Thyroid gland (tissue), 4 donors: ENCODE results near the gene PLEKHG3. TPM values are rescaled to one million over a fixed set of nuclear protein-coding genes. Genes with fewer than 3 reads are reported as not detected.

Experiments used
- DNase-seq, 2 donors: peaks; one replicate each; pipeline ENCODE4 v3.0.0-alpha.2; 2019
- H3K27ac ChIP-seq, 3 donors: fragments of 200-600 bp; sonication (generic); 1 replicate in 2 of 3; 2 replicates in 1 of 3; pipeline ENCODE4 v1.5.1; 2016 to 2019; ENCODE audit warnings: mild to moderate bottlenecking in 1 of 3, moderate library complexity in 1 of 3
- H3K27me3 ChIP-seq: fragments of 200-600 bp; sonication (generic); one replicate; pipeline ENCODE4 v1.5.1; 2019
- H3K36me3 ChIP-seq, 2 donors: fragments of 200-600 bp; sonication (generic); one replicate each; pipeline ENCODE4 v1.5.1; 2016 to 2019
- H3K4me1 ChIP-seq, 2 donors: fragments of 200-600 bp; sonication (generic); one replicate each; pipeline ENCODE4 v1.5.1; 2017 to 2019
- H3K4me3 ChIP-seq, 3 donors: fragments of 200-600 bp; sonication (generic); replicated peaks in 1 of 3; 1 replicate in 2 of 3; 2 replicates in 1 of 3; pipeline ENCODE4 v1.5.1; 2016; ENCODE audit warnings: mild to moderate bottlenecking in 1 of 3
- H3K9me3 ChIP-seq: fragments of 200-600 bp; sonication (generic); one replicate; pipeline ENCODE4 v1.5.1; 2017
- CTCF ChIP-seq, 6 experiments: fragments of 200-600 bp in 3 of 6; fragments of 450-650 bp in 3 of 6; sonication (generic) in 3 of 6; IDR thresholded peaks; one replicate each; pipeline ENCODE4 v1.5.1; 2016 to 2019; ENCODE audit warnings: antibody characterized with exemption in 6 of 6, mild to moderate bottlenecking in 2 of 6, inconsistent platforms in 1 of 6, moderate library complexity in 1 of 6
- POLR2A ChIP-seq, 2 donors: fragments of 450-650 bp; IDR thresholded peaks; one replicate each; pipeline ENCODE4 v1.6.1; 2017; ENCODE audit warnings: antibody characterized with exemption in 2 of 2, mild to moderate bottlenecking in 2 of 2, moderate library complexity in 1 of 2
- WGBS, 2 donors: methylation state at CpG; one replicate each; pipeline ENCODE4 v1.1.5; 2017; 5-methylcytosine and 5-hydroxymethylcytosine counted together
- intact Hi-C: fragments of 100-400 bp; cut with DNase I; formaldehyde crosslinking; loops from one replicate; pipeline ENCODE4 v1.15.1; 2023
- total RNA-seq, 4 donors: library from RNA; depleted of rRNA; stranded (reverse); fragments of >200 nt; gene quantifications; one replicate each; pipeline ENCODE4 v1.2.3, GENCODE V29; 2016

The PLEKHG3 gene
- total RNA-seq, 4 donors from 2014 or later, result 41.0 to 83.0 (median 54.6) TPM

- Histone ChIP-seq H3K36me3 (peaks cover 35 to 37% of the 10 kb centered on the region in 2 donors), H3K4me1 (peaks cover 20 to 28% of the 10 kb centered on the region in 2 donors), H3K4me3 (no peak overlapping the region), H3K27ac (no peak overlapping the region), H3K27me3 (no peaks in the 10 kb centered on the region), H3K9me3 (no peaks in the 10 kb centered on the region)
- intact Hi-C loops, result no loop called here
- DNase-seq, result no peak
- WGBS, 2 donors, result 96 to 98% methylated on average over 4 of the region's 4 CpGs
- TF ChIP-seq CTCF (IDR thresholded peaks at IDR 0.05) (no peak), POLR2A (IDR thresholded peaks at IDR 0.05) (no peak)
Observed at GRCh38 chr14:64732066-64732465, 27.8 kb downstream of the PLEKHG3 start.

- intact Hi-C loops, result no loop called here
- H3K9me3 ChIP-seq, result no peaks in the 10 kb centered on the region
- H3K4me1 ChIP-seq, result peaks cover 26 to 34% of the 10 kb centered on the region in 2 donors
- peaks cover 33 to 36% of the 10 kb centered on the region in 2 donors for H3K36me3 ChIP-seq
- no peak for DNase-seq
- H3K27ac ChIP-seq, result peak overlapping the region in 1 of 3 donors; percentile 13
- 94 to 100% methylated on average over 8 to 14 of the region's 14 CpGs for WGBS, 2 donors
- H3K27me3 ChIP-seq, result no peaks in the 10 kb centered on the region
- H3K4me3 ChIP-seq, result no peak overlapping the region
- TF ChIP-seq CTCF (IDR thresholded peaks at IDR 0.05), result no peak
- no peak for TF ChIP-seq POLR2A (IDR thresholded peaks at IDR 0.05)
Observed at GRCh38 chr14:64732536-64733120, 28.4 kb downstream of the PLEKHG3 start.

GRCh38 chr14:64733321-64733720, 29.1 kb downstream of the PLEKHG3 start:
- Histone ChIP-seq H3K4me1 (peaks cover 33 to 41% of the 10 kb centered on the region in 2 donors), H3K9me3 (no peaks in the 10 kb centered on the region), H3K36me3 (peaks cover 27 to 29% of the 10 kb centered on the region in 2 donors), H3K4me3 (no peak overlapping the region), H3K27ac (no peak overlapping the region), H3K27me3 (no peaks in the 10 kb centered on the region)
- TF ChIP-seq CTCF (IDR thresholded peaks at IDR 0.05) (no peak), POLR2A (IDR thresholded peaks at IDR 0.05) (no peak)
- DNase-seq, result no peak
- intact Hi-C loops, result no loop called here
- WGBS, 2 donors, result 89 to 93% methylated on average over 11 of the region's 11 CpGs

- TF ChIP-seq POLR2A (IDR thresholded peaks at IDR 0.05), result no peak
- TF ChIP-seq CTCF (IDR thresholded peaks at IDR 0.05), result no peak
- Histone ChIP-seq H3K9me3 (no peaks in the 10 kb centered on the region), H3K27me3 (no peaks in the 10 kb centered on the region), H3K36me3 (peaks cover 26 to 27% of the 10 kb centered on the region in 2 donors), H3K4me1 (peaks cover 38 to 46% of the 10 kb centered on the region in 2 donors), H3K27ac (no peak overlapping the region), H3K4me3 (no peak overlapping the region)
- no peak for DNase-seq
- WGBS, 2 donors, result 94 to 100% methylated on average over 1 of the region's 1 CpG
- intact Hi-C loops, result no loop called here
Observed at GRCh38 chr14:64733899-64734298, 29.7 kb downstream of the PLEKHG3 start.

GRCh38 chr14:64734990-64735389, 30.8 kb downstream of the PLEKHG3 start:
- intact Hi-C loops, result no loop called here
- Histone ChIP-seq H3K9me3 (no peaks in the 10 kb centered on the region), H3K36me3 (peaks cover 26 to 27% of the 10 kb centered on the region in 2 donors), H3K4me3 (no peak overlapping the region), H3K27ac (peak overlapping the region; percentile 37 to 83 (median 74)), H3K27me3 (no peaks in the 10 kb centered on the region), H3K4me1 (peaks cover 39 to 51% of the 10 kb centered on the region in 2 donors)
- TF ChIP-seq CTCF (IDR thresholded peaks at IDR 0.05), result no peak
- no peak for TF ChIP-seq POLR2A (IDR thresholded peaks at IDR 0.05)
- WGBS, 2 donors, result 24 to 39% methylated on average over 4 to 6 of the region's 6 CpGs
- peak; percentile 50 to 62 for DNase-seq
